Hematopoietic multipotent progenitor cell treated with erythropoietin and hydrocortisone succinate and interleukin-3 and kit ligand, for 17 days (in vitro differentiated cells): ENCODE measurements around the gene SIGLEC11.
"Not testable (repeated sequence)": the region's sequence is repeated elsewhere in the genome, so short reads cannot be mapped to it uniquely, and the experiment has no call there.

ENCODE experiments used
- DNase-seq: peaks from one replicate; pipeline ENCODE4 v3.0.0-alpha.2; 2015; ENCODE audit warnings: low spot score

The SIGLEC11 gene

GRCh38 chr19:49960980-49961379 is at the start of gene SIGLEC11:
Gene SIGLEC11, minus strand, starts transcription at chr19:49961172. Its CDS starts 91 bp downstream, at chr19:49961081.
- not testable (repeated sequence) for DNase-seq

GRCh38 chr19:50008532-50008931 is 47.6 kb upstream of the SIGLEC11 start:
- DNase-seq = no peak

GRCh38 chr19:50007947-50008346 is 47.0 kb upstream of the SIGLEC11 start:
- no peak for DNase-seq

- no peak for DNase-seq
These were observed 46.2 kb upstream of the SIGLEC11 start for GRCh38 chr19:50007170-50007569.

- DNase-seq = no peak
These were observed 44.5 kb upstream of the SIGLEC11 start for GRCh38 chr19:50005428-50005827.

- DNase-seq = peak; percentile 45
These were observed 42.9 kb upstream of the SIGLEC11 start for GRCh38 chr19:50003810-50004419.

- DNase-seq = no peak
These were observed 42.3 kb upstream of the SIGLEC11 start for GRCh38 chr19:50003254-50003788.

GRCh38 chr19:50002386-50002960 is 41.5 kb upstream of the SIGLEC11 start:
- DNase-seq = no peak

GRCh38 chr19:50001775-50002174 is 40.8 kb upstream of the SIGLEC11 start:
- DNase-seq = no peak

GRCh38 chr19:50000841-50001557 is 40.0 kb upstream of the SIGLEC11 start:
- no peak for DNase-seq

GRCh38 chr19:50000038-50000840 is 39.3 kb upstream of the SIGLEC11 start:
- DNase-seq = no peak

- no peak for DNase-seq
These were observed 38.5 kb upstream of the SIGLEC11 start for GRCh38 chr19:49999371-50000010.

- DNase-seq = peak; percentile 22
These were observed 36.7 kb upstream of the SIGLEC11 start for GRCh38 chr19:49997709-49998108.

GRCh38 chr19:49988433-49988832 is 27.5 kb upstream of the SIGLEC11 start:
- DNase-seq = no peak

- DNase-seq = no peak
These were observed 27.0 kb upstream of the SIGLEC11 start for GRCh38 chr19:49988007-49988406.

GRCh38 chr19:49987159-49987698 is 26.3 kb upstream of the SIGLEC11 start:
- DNase-seq = peak; percentile 52

- no peak for DNase-seq
These were observed 25.4 kb upstream of the SIGLEC11 start for GRCh38 chr19:49986354-49986753.

GRCh38 chr19:49985871-49986270 is 24.9 kb upstream of the SIGLEC11 start:
- DNase-seq = no peak

- DNase-seq = no peak
These were observed 23.5 kb upstream of the SIGLEC11 start for GRCh38 chr19:49984491-49984890.

GRCh38 chr19:49983645-49984229 is 22.8 kb upstream of the SIGLEC11 start:
- DNase-seq = peak; percentile 75
